Measurements from ENCODE around the gene MBOAT7. TPM values are rescaled to one million over a fixed set of nuclear protein-coding genes. Genes with fewer than 3 reads are reported as not detected.
"Not testable (repeated sequence)": the region's sequence is repeated elsewhere in the genome, so short reads cannot be mapped to it uniquely, and the experiment has no call there.

MBOAT7 gene
- total RNA-seq, 6 experiments from 2014 or later, result 263 to 354 (median 313) TPM

- Mint-ChIP-seq H3K4me1 (ENCODE audit: low read depth) (peaks cover 75% of the 10 kb centered on the region), H3K36me3 (ENCODE audit: low read depth) (peaks cover 29% of the 10 kb centered on the region), H3K27me3 (ENCODE audit: insufficient read depth) (peaks cover 20% of the 10 kb centered on the region), H3K27ac (peak overlapping the region; percentile 86), H3K9me3 (peaks cover 4% of the 10 kb centered on the region; the same call in 1 of the 2 replicates), H3K4me3 (no peak overlapping the region; the same call in 1 of the 2 replicates)
- no peak for TF ChIP-seq CTCF (IDR thresholded peaks at IDR 0.05)
- no peak for DNase-seq
Measured at GRCh38 chr19:54207676-54207982, 18.2 kb upstream of the MBOAT7 start.

- not testable (repeated sequence) for H3K9me3 Mint-ChIP-seq, H3K4me3 Mint-ChIP-seq, H3K27ac Mint-ChIP-seq, DNase-seq
- Mint-ChIP-seq H3K36me3 (ENCODE audit: low read depth) (peaks cover 33% of the 10 kb centered on the region), H3K4me1 (ENCODE audit: low read depth) (peaks cover 80% of the 10 kb centered on the region), H3K27me3 (ENCODE audit: insufficient read depth) (peaks cover 20% of the 10 kb centered on the region)
Measured at GRCh38 chr19:54207193-54207592, 17.8 kb upstream of the MBOAT7 start.

DNA sequence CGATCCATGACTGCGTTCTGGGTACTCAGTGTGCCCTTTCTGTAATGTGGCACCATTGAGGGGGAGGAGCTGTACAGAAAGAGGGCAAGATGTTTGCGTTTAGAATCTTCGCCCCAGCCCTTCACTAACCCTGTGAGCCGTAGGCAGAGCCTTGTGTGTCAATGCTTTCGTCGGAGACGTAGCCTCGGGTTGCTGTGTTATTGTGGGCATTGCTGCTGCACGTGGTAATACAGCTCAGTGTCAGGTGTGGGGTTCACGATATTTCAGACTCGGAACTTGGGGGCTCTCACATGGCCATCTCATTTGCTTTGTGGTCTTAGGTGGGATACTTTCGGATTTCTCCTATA, 17.4 kb upstream of the MBOAT7 start:
- H3K4me1 Mint-ChIP-seq (ENCODE audit: low read depth), result peaks cover 84% of the 10 kb centered on the region
- no peak for TF ChIP-seq CTCF (IDR thresholded peaks at IDR 0.05)
- H3K27ac Mint-ChIP-seq, result no peak overlapping the region
- no peak overlapping the region for H3K4me3 Mint-ChIP-seq
- H3K36me3 Mint-ChIP-seq (ENCODE audit: low read depth), result peaks cover 37% of the 10 kb centered on the region
- H3K27me3 Mint-ChIP-seq (ENCODE audit: insufficient read depth), result peaks cover 20% of the 10 kb centered on the region
- no peak for DNase-seq
- H3K9me3 Mint-ChIP-seq, result peaks cover 4% of the 10 kb centered on the region; the same call in 1 of the 2 replicates

- no peak overlapping the region for H3K4me3 Mint-ChIP-seq
- no peak for DNase-seq
- H3K4me1 Mint-ChIP-seq (ENCODE audit: low read depth), result peaks cover 86% of the 10 kb centered on the region
- peaks cover 2% of the 10 kb centered on the region; the same call in 1 of the 2 replicates for H3K9me3 Mint-ChIP-seq
- peaks cover 42% of the 10 kb centered on the region for H3K36me3 Mint-ChIP-seq (ENCODE audit: low read depth)
- H3K27me3 Mint-ChIP-seq (ENCODE audit: insufficient read depth), result peaks cover 22% of the 10 kb centered on the region
- TF ChIP-seq CTCF (IDR thresholded peaks at IDR 0.05), result no peak
- H3K27ac Mint-ChIP-seq, result no peak overlapping the region
Measured at GRCh38 chr19:54206030-54206830, 16.9 kb upstream of the MBOAT7 start.

GRCh38 chr19:54204767-54205468, 15.5 kb upstream of the MBOAT7 start:
- DNase-seq, result no peak
- peak overlapping the region; percentile 56 for H3K27ac Mint-ChIP-seq
- H3K4me1 Mint-ChIP-seq (ENCODE audit: low read depth), result peaks cover 72% of the 10 kb centered on the region
- H3K27me3 Mint-ChIP-seq (ENCODE audit: insufficient read depth), result peaks cover 20% of the 10 kb centered on the region
- H3K9me3 Mint-ChIP-seq, result peaks cover 4% of the 10 kb centered on the region; the same call in 1 of the 2 replicates
- peaks cover 44% of the 10 kb centered on the region for H3K36me3 Mint-ChIP-seq (ENCODE audit: low read depth)
- peak overlapping the region; percentile 96 for H3K4me3 Mint-ChIP-seq
- TF ChIP-seq CTCF (IDR thresholded peaks at IDR 0.05), result no peak

- H3K36me3 Mint-ChIP-seq (ENCODE audit: low read depth), result peaks cover 44% of the 10 kb centered on the region
- no peak for DNase-seq
- peak overlapping the region; percentile 97 for H3K27ac Mint-ChIP-seq
- H3K4me3 Mint-ChIP-seq, result peak overlapping the region; percentile 96
- H3K4me1 Mint-ChIP-seq (ENCODE audit: low read depth), result peaks cover 60% of the 10 kb centered on the region
- peaks cover 4% of the 10 kb centered on the region; the same call in 1 of the 2 replicates for H3K9me3 Mint-ChIP-seq
- H3K27me3 Mint-ChIP-seq (ENCODE audit: insufficient read depth), result peaks cover 9% of the 10 kb centered on the region
- TF ChIP-seq CTCF (IDR thresholded peaks at IDR 0.05), result no peak
Measured at GRCh38 chr19:54203151-54203611, 13.8 kb upstream of the MBOAT7 start.
